Activated T-helper 9 cell treated with anti-CD3 and anti-CD28 coated beads, Interleukin-2, amount 50 U/mL, for 16 hours (primary cell): Measurements from ENCODE around the gene AKNAD1.
"Not testable (repeated sequence)": the region's sequence is repeated elsewhere in the genome, so short reads cannot be mapped to it uniquely, and the experiment has no call there.

Experiments
- DNase-seq: peaks from one replicate; pipeline ENCODE4 v3.0.0-alpha.2; 2020; ENCODE audit warnings: low read depth

AKNAD1 gene

GRCh38 chr1:108829498-108829916, 27.4 kb downstream of the AKNAD1 start:
- DNase-seq, result no peak

GRCh38 chr1:108828074-108828961, 28.6 kb downstream of the AKNAD1 start:
- peak; percentile 49 for DNase-seq

GRCh38 chr1:108826081-108826635, 30.7 kb downstream of the AKNAD1 start:
- DNase-seq, result no peak

DNA sequence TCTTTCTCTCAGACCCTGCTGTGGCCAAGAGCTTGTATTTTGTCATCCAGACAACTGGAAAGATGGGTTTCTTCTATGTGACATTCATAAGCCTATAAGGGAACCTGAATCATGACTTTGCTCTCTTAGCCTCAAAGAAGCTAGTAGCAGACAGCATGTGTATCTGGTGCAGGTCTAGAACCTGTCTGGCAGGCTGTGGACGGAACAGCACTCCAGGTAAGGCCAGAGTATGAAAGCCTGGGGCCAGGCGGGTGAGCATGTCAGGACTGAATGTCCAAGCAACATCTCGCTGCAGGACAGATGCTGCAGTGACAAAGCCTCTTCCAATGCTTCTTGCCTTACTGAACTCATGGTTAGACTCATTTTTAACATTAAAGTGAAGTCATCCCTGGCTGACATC, 32.8 kb downstream of the AKNAD1 start:
- no peak for DNase-seq

- no peak for DNase-seq
Measured at GRCh38 chr1:108823632-108824031, 33.3 kb downstream of the AKNAD1 start.

DNA sequence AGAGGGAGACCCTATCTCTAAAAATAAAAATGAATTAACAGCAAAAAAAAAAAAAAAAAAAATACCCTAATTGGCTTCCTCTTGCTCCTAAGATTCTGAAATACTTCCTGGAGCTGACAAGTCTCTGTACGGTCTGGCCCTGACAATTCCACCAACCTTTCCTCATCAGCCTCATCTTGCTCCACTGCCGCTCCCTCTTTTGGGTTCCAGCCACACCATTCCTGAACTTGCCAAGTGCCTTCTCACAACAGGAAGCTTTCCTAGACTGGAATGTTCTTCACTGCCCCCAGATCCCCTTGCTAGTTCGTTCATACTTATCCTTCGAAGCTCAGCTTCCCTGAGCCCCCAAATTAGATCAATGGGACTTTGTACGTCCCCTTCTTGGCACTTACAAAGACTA, 37.0 kb downstream of the AKNAD1 start:
- no peak for DNase-seq

- no peak for DNase-seq
Measured at GRCh38 chr1:108817811-108818210, 39.1 kb downstream of the AKNAD1 start.

DNA sequence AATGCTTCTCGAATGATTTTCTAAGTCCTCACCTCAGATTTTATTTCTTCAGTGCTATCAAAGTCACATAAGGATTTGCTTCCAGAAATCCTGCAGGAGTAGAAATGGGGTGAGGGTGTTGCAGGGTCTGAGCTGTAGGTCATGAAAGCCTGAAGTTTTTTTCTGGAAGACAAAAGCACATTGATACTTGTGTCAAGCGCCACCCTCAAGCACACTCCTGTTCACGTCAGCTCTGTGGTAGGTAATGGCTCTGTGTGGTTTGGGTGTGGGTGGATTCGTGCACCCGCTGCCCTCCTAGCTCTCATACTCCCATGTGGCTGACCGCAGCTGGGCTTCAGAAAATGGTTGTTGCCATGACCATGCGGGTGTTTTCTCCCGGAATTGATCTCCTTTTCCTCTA, 39.9 kb downstream of the AKNAD1 start:
- no peak for DNase-seq

DNA sequence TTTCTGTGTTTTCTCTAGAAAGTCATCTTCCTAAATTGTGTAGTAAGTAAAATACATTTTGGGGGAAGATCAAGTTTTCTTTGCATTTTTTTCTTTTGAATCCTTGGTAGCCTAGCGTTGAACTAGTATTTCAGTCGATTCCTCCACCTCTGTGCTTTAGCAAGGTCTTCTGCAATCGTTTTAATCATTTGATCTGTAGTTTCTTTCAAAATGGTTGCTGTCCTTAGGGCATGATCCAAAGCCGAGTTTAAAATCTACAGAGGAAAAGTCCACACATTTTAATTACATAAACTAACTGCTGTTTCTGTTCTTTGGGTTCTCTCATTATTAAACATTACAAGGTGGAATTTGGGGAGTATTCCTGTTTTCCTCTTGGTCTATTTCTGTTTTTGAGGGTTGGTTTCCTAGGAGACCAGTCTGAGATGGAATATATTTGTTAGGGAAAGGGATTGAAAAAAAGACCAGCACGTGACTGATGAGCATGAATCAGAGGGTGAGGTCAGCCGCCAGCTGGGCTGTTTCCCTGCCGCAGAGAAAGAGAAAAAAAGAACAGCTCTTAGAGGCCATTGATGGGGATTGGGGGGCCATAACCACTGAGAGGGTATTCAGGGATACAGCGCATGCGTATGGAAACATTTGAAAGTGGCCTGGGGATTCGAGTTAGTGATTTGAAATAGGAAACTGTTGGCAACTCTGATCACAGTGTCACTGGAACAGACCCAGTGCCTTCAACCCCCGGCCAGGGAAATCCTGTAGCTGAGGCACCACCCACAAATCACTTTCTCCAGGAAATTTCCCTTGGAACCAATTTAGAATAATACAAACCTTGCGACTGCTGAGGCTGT, 40.6 kb downstream of the AKNAD1 start:
- DNase-seq, result no peak

DNA sequence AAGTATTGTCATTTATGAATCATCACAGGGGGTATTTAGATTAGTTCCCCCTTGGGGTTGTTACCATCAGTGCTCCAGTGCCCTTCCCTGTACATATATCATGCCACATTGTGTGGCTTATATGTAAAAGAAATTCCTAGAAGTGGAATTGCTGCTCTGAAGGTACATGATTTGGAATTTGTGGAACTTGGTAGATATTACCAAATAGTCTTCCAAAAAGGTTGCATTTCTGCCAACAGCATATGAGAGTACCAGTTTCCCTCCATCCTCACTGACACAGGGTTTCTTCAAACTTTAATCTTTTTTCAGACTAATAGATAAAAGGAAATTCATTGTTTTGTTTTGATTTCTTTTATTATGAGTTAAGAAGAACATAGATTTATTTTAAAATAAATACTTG, 41.3 kb downstream of the AKNAD1 start:
- no peak for DNase-seq

GRCh38 chr1:108814343-108815125, 42.4 kb downstream of the AKNAD1 start:
- DNase-seq, result no peak

GRCh38 chr1:108813326-108813725, 43.6 kb downstream of the AKNAD1 start:
- no peak for DNase-seq

GRCh38 chr1:108811611-108812010, 45.3 kb downstream of the AKNAD1 start:
- no peak for DNase-seq

DNA sequence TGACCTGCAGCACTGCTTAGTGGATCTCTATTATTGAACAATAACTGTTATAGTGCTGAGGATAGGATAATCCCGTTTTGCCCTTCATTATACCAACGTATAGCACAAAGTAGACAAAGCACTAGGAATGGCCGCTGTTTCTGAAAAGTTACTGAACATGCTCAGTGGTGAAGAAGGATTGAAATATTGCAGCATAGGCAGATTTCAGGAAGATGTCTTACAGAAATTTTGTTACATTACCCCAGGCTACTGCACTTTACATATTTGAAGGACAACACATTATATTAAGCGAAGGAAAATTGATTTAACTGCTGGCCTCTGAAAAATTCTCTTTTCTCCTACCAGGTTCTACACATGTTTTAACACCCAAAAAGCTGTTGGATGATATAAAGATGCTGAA, 48.5 kb downstream of the AKNAD1 start:
- no peak for DNase-seq

DNA sequence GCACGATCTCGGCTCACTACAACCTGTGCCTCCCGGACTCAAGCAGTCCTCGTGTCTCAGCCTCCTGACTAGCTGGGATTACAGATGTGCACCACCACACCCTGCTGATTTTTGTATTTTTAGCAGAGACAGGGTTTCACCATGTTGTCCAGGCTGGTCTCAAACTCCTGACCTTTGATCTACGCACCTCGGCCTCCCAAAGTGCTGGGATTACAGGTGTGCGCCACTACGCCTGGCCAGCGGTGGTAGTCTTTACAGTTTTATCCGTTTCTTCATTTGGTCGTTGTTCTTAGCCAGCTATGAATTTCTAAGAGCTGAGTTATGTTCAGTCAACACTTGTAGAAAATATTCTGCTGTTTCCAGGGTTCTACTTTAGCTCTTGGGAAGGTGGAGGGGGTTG, 53.3 kb downstream of the AKNAD1 start:
- DNase-seq, result no peak

DNA sequence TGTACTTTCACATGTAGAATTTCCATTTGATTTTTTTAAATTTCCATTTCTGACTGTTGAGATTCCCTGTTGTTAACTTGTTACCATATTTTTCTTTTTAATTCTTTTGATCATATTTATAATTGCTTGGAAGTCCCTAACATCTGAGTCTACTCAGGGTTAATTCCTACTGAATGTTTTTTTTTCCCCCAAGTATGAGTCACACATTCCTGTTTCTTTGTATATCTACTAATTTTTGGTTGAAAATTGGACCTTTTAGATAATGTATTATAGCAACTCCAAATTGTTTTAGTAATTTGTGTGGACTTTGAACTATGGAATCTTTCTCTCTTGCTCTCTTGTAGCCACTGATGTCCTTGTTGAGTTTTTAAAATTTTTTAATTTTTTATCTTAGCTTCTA, 55.8 kb downstream of the AKNAD1 start:
- DNase-seq, result no peak

GRCh38 chr1:108799001-108799400, 57.9 kb downstream of the AKNAD1 start:
- DNase-seq, result no peak

- DNase-seq, result no peak
Measured at GRCh38 chr1:108792420-108792819, 64.5 kb downstream of the AKNAD1 start.

- no peak for DNase-seq
Measured at GRCh38 chr1:108791790-108792189, 65.1 kb downstream of the AKNAD1 start.

DNA sequence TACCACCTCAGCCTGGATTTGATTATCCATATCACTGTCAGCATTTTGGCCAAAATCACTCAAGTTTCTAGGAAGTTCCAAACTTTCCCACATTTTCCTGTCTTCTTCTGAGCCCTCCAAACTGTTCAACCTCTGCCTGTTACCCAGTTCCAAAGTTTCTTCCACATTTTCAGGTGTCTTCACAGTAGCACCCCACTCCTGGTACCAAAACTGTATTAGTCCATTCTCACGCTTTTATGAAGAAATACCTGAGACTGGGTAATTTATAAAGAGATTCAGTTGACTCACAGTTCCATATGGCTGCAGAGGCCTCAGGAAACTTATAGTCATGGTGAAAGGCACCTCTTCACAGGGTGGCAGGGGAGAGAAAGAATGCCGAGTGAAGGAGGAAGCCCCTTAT, 71.0 kb downstream of the AKNAD1 start:
- no peak for DNase-seq

DNA sequence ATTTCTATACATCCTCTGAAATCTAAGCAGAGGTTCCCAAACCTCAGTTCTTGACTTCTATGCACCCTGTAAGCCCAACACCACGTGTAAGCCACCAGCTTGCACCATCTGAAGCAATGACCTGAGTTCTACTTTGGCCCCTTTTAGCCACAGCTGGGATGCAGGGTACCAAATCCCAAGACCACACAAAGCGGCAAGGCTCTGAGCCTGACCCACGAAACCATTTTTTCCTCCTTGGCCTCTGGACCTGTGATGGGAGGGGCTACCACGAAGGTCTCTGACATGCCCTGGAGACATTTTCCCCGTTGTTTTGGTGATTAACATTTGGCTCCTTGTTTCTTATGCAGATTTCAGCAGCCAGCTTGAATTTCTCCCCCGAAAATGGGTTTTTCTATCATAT, 71.6 kb downstream of the AKNAD1 start:
- DNase-seq, result no peak

GRCh38 chr1:108781575-108781944, 75.3 kb downstream of the AKNAD1 start:
- DNase-seq, result not testable (repeated sequence)
